GM12878 (cell line): Measurements from ENCODE around the gene GNGT2. TPM values are rescaled to one million over a fixed set of nuclear protein-coding genes. Genes with fewer than 3 reads are reported as not detected.

Experiments used
- ATAC-seq: fragments of 200-7000 bp; cut with Tn5 transposase; 3 replicates; pipeline ENCODE4 v1.9.1; 2020; ENCODE audit warnings: mild to moderate bottlenecking, moderate library complexity
- BruUV-seq: library from RNA; stranded (reverse); fragments of 400-500 nt; replicated peaks from 2 replicates; lab custom pipeline; 2021; lab: Mats Ljungman, UMichigan
- CTCF ChIA-PET: fragments of 300-600 bp; sonication (Branson Sonifier 250); formaldehyde crosslinking; extraction: SDS; loops from one replicate; lab custom pipeline; 2021; ENCODE audit warnings: inconsistent platforms; lab: Yijun Ruan, JAX
- POLR2A ChIA-PET: fragments of 350-600 bp; formaldehyde crosslinking; extraction: SDS; loops from one replicate; lab custom pipeline; 2021; ENCODE audit warnings: inconsistent platforms; lab: Charles Lee
- RAD21 ChIA-PET: fragments of 300-600 bp; sonication (Branson Sonifier 250); formaldehyde crosslinking; loops from one replicate; lab custom pipeline; 2023; ENCODE audit warnings: antibody characterized with exemption; ENCODE audit not compliant: unreplicated experiment; lab: Charles Lee
- SMC1A ChIA-PET: fragments of 300-600 bp; sonication (Branson Sonifier 250); formaldehyde crosslinking; loops from one replicate; lab custom pipeline; 2023; ENCODE audit not compliant: unreplicated experiment, uncharacterized antibody; lab: Charles Lee
- DNase-seq: peaks from one replicate; pipeline ENCODE4 v3.0.0-alpha.2; 2011; ENCODE audit warnings: low read depth, low spot score
- FAIRE-seq: peaks from 3 replicates; lab custom pipeline; 2011; peaks lifted over from hg19 to GRCh38; lab: Jason Lieb, UNC
- H2AFZ ChIP-seq: 2 replicates; pipeline ENCODE4 v1.6.0; 2011; ENCODE audit warnings: low read depth, low read length, control low read depth; ENCODE audit not compliant: control insufficient read depth
- H3K27ac ChIP-seq: 2 replicates; pipeline ENCODE4 v1.5.1; 2011; ENCODE audit warnings: control low read depth; ENCODE audit not compliant: control insufficient read depth, insufficient read depth
- H3K27me3 ChIP-seq, 2 experiments: replicated peaks in 1 of 2; 2 replicates each; pipeline versions ENCODE4 v1.6.0 to v1.6.1; 2011; ENCODE audit warnings: low read length in 1 of 2; ENCODE audit not compliant: control insufficient read depth in 2 of 2, insufficient read depth in 2 of 2
- H3K36me3 ChIP-seq, 2 experiments: 2 replicates each; pipeline ENCODE4 v1.5.1; 2011; ENCODE audit warnings: low read length in 1 of 2; ENCODE audit not compliant: control insufficient read depth in 2 of 2, insufficient read depth in 2 of 2
- H3K4me1 ChIP-seq: 2 replicates; pipeline ENCODE4 v1.6.1; 2011; ENCODE audit warnings: mild to moderate bottlenecking, low read length, moderate library complexity, mixed read lengths; ENCODE audit not compliant: control insufficient read depth, insufficient read depth
- H3K4me2 ChIP-seq: 2 replicates; pipeline ENCODE4 v1.6.0; 2011; ENCODE audit warnings: control low read depth; ENCODE audit not compliant: control insufficient read depth, insufficient read depth
- H3K4me3 ChIP-seq: fragments of 200-600 bp; sonication (generic); 2 replicates; pipeline ENCODE4 v1.5.1; 2016
- H3K79me2 ChIP-seq: 2 replicates; pipeline ENCODE4 v1.6.0; 2011; ENCODE audit warnings: low read length; ENCODE audit not compliant: control insufficient read depth, insufficient read depth
- H3K9ac ChIP-seq: 2 replicates; pipeline ENCODE4 v1.8.0; 2011; ENCODE audit warnings: low read length, control low read depth, mixed read lengths; ENCODE audit not compliant: control insufficient read depth, insufficient read depth
- H3K9me3 ChIP-seq: replicated peaks from 3 replicates; pipeline ENCODE4 v1.5.1; 2011; ENCODE audit warnings: mild to moderate bottlenecking, low read length; ENCODE audit not compliant: control insufficient read depth, insufficient read depth
- H4K20me1 ChIP-seq: 2 replicates; pipeline ENCODE4 v1.6.0; 2011; ENCODE audit not compliant: control insufficient read depth, insufficient read depth
- EP300 ChIP-seq, 2 experiments: fragments of 150-350 bp in 1 of 2; IDR thresholded peaks; 2 replicates each; pipeline ENCODE4 v1.6.1; 2011 to 2012; ENCODE audit warnings: low read depth in 2 of 2, low read length in 2 of 2, borderline replicate concordance in 1 of 2, improper control_type of control experiment in 1 of 2, inconsistent platforms in 1 of 2; ENCODE audit not compliant: control insufficient read depth in 1 of 2
- ESRRA ChIP-seq: IDR thresholded peaks from 2 replicates; pipeline ENCODE4 v1.6.1; 2012; ENCODE audit warnings: mild to moderate bottlenecking, low read length, improper control_type of control experiment
- ETV6 ChIP-seq, 2 experiments: fragments of 450-650 bp in 1 of 2; IDR thresholded peaks in 1 of 2; conservative IDR thresholded peaks in 1 of 2; 2 replicates each; pipeline ENCODE4 v1.6.1; 2014; ENCODE audit warnings: antibody characterized with exemption in 1 of 2, borderline replicate concordance in 1 of 2, low read depth in 1 of 2, mild to moderate bottlenecking in 1 of 2, moderate library complexity in 1 of 2
- NRF1 ChIP-seq: conservative IDR thresholded peaks from 2 replicates; pipeline ENCODE4 v1.6.1; 2011; ENCODE audit warnings: mild to moderate bottlenecking, low read depth, low read length, improper control_type of control experiment
- POLR2AphosphoS5 ChIP-seq: IDR thresholded peaks from 2 replicates; pipeline ENCODE4 v1.6.1; 2011; ENCODE audit warnings: mild to moderate bottlenecking, low read length, inconsistent platforms
- WGBS: methylation state at CpG from one replicate; pipeline ENCODE4 v1.1.6; 2016; ENCODE audit warnings: low lambda C conversion rate; ENCODE audit not compliant: insufficient replicate concordance, insufficient coverage; ENCODE audit errors: missing lambda C conversion rate; 5-methylcytosine and 5-hydroxymethylcytosine counted together
- in situ Hi-C: fragments of 300-500 bp; cut with MboI; formaldehyde crosslinking; loops from 9 replicates; pipeline ENCODE4 v1.14.3; 2018; ENCODE audit warnings: mixed read lengths
- intact Hi-C: fragments of 100-400 bp; cut with micrococcal nuclease; formaldehyde crosslinking; loops from one replicate; pipeline ENCODE4 v1.14.2; 2022; ENCODE audit not compliant: unreplicated experiment
- polyA plus RNA-seq, 11 experiments: library from polyadenylated mRNA; depleted of rRNA in 4 of 11; unstranded in 6 of 11; stranded (reverse) in 5 of 11; fragments of >200 nt; fragmentation: Nextera tagmentation in 4 of 11; fragmentation: Illumina TruSeq in 1 of 11; extraction: Ambion mirVana in 4 of 11; extraction: Trizol in 1 of 11; gene quantifications; 1 replicate in 1 of 11; 2 replicates in 10 of 11; pipeline versions ENCODE4 v1.2.1 to v1.2.3, GENCODE V29; 2011 to 2016; ENCODE audit warnings: inconsistent platforms in 2 of 11, missing spikeins in 2 of 11, low read depth in 1 of 11
- total RNA-seq, 4 experiments: library from RNA; depleted of rRNA in 3 of 4; stranded (reverse); fragments of >200 nt in 3 of 4; fragmentation: Illumina TruSeq in 1 of 4; extraction: Trizol in 1 of 4; gene quantifications; 2 replicates each; pipeline versions ENCODE4 v1.2.1 to v1.2.3, GENCODE V29; 2013 to 2021

Gene GNGT2
- total and polyA plus RNA-seq, 10 of the 15 experiments (the other 5 are each of a cell fraction or from before 2014, with no cell fraction given) = 15.3 to 60.4 (median 32.0) TPM

DNA sequence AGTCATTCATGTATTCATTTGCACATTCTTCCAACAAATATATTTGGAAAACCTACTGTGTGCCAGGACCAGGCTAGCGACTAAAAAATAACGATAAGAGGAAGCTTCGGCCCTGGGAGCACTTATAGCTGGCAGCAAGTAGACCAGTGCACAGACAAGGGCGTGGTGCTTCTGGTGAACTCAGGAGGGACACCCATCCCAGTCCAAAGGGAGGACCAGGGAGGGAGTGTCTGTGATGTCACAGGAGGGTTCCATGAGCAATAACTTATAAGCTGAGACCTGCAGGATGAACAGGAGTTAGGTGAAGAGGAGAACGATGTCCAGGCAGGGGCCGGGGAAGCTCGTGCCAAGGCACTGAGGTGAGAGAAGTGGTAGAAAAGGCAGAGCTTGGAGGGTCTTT lies 37.6 kb upstream of the GNGT2 start:
- CTCF ChIA-PET = interaction anchor here (0.9 to 1.2 kb wide), 2 partner anchors 10 to 69 kb away, joined by 3 to 4 read pairs; no protein-coding TSS in a partner anchor
- no peak overlapping the region for H3K4me2 ChIP-seq
- H3K9ac ChIP-seq = no peak overlapping the region
- no peaks in the 10 kb centered on the region for H3K79me2 ChIP-seq
- SMC1A ChIA-PET = no interaction called here
- in situ Hi-C loops = no loop called here
- H3K4me1 ChIP-seq = no peaks in the 10 kb centered on the region
- intact Hi-C loops = no loop called here
- no peaks in the 10 kb centered on the region for H3K36me3 ChIP-seq
- BruUV-seq = no TSS peak
- no peak overlapping the region for H3K27ac ChIP-seq
- 58% methylated on average over 7 of the region's 7 CpGs for WGBS
- H3K27me3 ChIP-seq = peaks cover 2% of the 10 kb centered on the region in 2 experiments; a peak in 3 of 4 replicates
- no peak for TF ChIP-seq EP300 (IDR thresholded peaks at IDR 0.05; ENCODE audit: borderline replicate concordance in 1 of 2, control insufficient read depth in 1 of 2, low read depth in 2 of 2, low read length in 2 of 2)
- TF ChIP-seq POLR2AphosphoS5 = no peak
- no peak overlapping the region for H3K4me3 ChIP-seq
- no peaks in the 10 kb centered on the region for H3K9me3 ChIP-seq
- DNase-seq (no peak), ATAC-seq (no peak), FAIRE-seq (no peak)
- no peaks in the 10 kb centered on the region for H4K20me1 ChIP-seq
- RAD21 ChIA-PET = no interaction called here
- no peak overlapping the region for H2AFZ ChIP-seq
- POLR2A ChIA-PET = interaction anchor here (0.5 kb wide), 1 partner anchor 530 kb away, joined by 6 read pairs; no protein-coding TSS in a partner anchor

DNA sequence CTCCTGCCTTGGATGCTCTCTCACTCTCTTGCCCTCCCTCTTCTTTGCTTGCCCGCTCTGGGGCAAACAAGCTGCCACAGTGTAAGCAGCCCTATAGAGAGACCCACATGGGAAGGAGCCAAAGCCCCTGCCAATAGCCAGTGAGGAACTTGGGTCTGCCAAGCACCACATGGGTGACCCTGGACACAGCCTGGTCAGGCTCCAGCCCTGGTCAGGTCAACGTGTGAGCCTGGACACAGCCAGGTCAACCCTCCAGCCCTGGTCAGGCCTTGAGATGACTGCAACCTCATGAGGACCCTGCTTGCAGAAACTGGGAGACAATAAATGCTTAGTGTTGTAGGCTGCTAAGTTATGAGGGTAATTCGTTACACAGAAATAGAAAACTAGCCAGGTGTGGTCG lies 34.5 kb upstream of the GNGT2 start:
- ChIA-PET CTCF (interaction anchor here (1.7 kb wide), 1 partner anchor 17 kb away, joined by 3 read pairs; no protein-coding TSS in a partner anchor), SMC1A (no interaction called here), POLR2A (no interaction called here), RAD21 (no interaction called here)
- H3K27me3 ChIP-seq = peaks cover 2% of the 10 kb centered on the region in 2 experiments; a peak in 2 of 4 replicates
- H3K9ac ChIP-seq = no peak overlapping the region
- TF ChIP-seq ESRRA = no peak
- no peak for TF ChIP-seq ETV6 (conservative IDR thresholded peaks at IDR 0.05 in 1 of 2, IDR thresholded peaks at IDR 0.05 in 1 of 2; ENCODE audit: borderline replicate concordance in 1 of 2, low read depth in 1 of 2)
- TF ChIP-seq NRF1 = no peak
- ATAC-seq (no peak), FAIRE-seq (no peak), DNase-seq (no peak)
- intact Hi-C loops (no loop called here), in situ Hi-C loops (no loop called here)
- no peaks in the 10 kb centered on the region for H3K4me1 ChIP-seq
- H2AFZ ChIP-seq = no peak overlapping the region
- H3K36me3 ChIP-seq = no peaks in the 10 kb centered on the region
- WGBS = 24% methylated on average over 4 of the region's 4 CpGs
- no peaks in the 10 kb centered on the region for H3K9me3 ChIP-seq
- H4K20me1 ChIP-seq = no peaks in the 10 kb centered on the region
- no peak overlapping the region for H3K4me2 ChIP-seq
- H3K79me2 ChIP-seq = no peaks in the 10 kb centered on the region
- H3K4me3 ChIP-seq = no peak overlapping the region
- no TSS peak for BruUV-seq
- no peak overlapping the region for H3K27ac ChIP-seq
